T-helper 2 cell treated with Interferon-gamma antibody and Interleukin-4, amounts not matched to agents 5 μg/mL and 100 μg/mL, for 36 hours (primary cell): ENCODE measurements around the gene TCAIM.
"Not testable (repeated sequence)": the region's sequence is repeated elsewhere in the genome, so short reads cannot be mapped to it uniquely, and the experiment has no call there.

ENCODE experiments used
- DNase-seq: peaks from one replicate; pipeline ENCODE4 v3.0.0; 2021; ENCODE audit warnings: low spot score
- H3K27ac Mint-ChIP-seq: one replicate; pipeline ENCODE4 v1.8.0; 2021; ENCODE audit warnings: mild to moderate bottlenecking, mixed read lengths
- H3K27me3 Mint-ChIP-seq: one replicate; pipeline ENCODE4 v1.8.0; 2021; ENCODE audit warnings: low read depth, mixed read lengths
- H3K36me3 Mint-ChIP-seq: one replicate; pipeline ENCODE4 v1.8.0; 2021; ENCODE audit warnings: low read depth, mixed read lengths
- H3K4me1 Mint-ChIP-seq: one replicate; pipeline ENCODE4 v1.8.0; 2021; ENCODE audit warnings: low read depth, mixed read lengths
- H3K4me3 Mint-ChIP-seq: one replicate; pipeline ENCODE4 v1.8.0; 2022; ENCODE audit warnings: mild to moderate bottlenecking, moderate library complexity, mixed read lengths
- H3K9me3 Mint-ChIP-seq: one replicate; pipeline ENCODE4 v1.8.0; 2021; ENCODE audit warnings: mixed read lengths

Gene TCAIM

DNA sequence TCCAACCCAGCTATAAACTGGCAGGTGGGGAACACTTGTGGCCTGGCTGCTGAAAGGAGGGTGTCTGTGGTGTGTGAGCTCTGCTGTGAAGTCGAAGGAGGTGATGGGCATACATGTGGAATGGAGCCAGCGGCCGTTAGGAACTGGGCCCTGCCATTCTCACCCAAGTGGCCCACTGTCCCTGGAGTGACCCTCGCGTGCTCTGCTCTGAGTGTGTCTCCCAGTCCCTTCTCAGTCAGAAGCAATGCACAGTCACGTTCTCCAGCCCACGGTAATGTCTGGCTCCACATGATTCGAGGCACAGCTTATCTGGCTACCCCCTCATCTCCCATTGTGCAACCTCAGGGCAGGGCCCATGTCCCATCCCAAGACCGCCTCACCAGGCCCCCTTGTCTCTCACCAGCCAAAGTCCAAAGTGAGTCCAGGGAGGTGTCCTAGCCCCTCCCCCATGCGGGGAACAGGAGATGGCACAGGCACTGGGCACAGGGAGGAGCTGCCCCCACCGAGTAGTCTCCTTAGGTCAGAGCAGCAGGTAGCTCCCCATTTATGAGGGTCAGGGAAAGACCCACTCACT is 76.0 kb downstream of the TCAIM start:
- no peaks in the 10 kb centered on the region for H3K36me3 Mint-ChIP-seq
- H3K4me1 Mint-ChIP-seq = no peaks in the 10 kb centered on the region
- H3K4me3 Mint-ChIP-seq = no peak overlapping the region
- no peaks in the 10 kb centered on the region for H3K9me3 Mint-ChIP-seq
- no peak overlapping the region for H3K27ac Mint-ChIP-seq
- H3K27me3 Mint-ChIP-seq = no peaks in the 10 kb centered on the region
- DNase-seq = no peak

DNA sequence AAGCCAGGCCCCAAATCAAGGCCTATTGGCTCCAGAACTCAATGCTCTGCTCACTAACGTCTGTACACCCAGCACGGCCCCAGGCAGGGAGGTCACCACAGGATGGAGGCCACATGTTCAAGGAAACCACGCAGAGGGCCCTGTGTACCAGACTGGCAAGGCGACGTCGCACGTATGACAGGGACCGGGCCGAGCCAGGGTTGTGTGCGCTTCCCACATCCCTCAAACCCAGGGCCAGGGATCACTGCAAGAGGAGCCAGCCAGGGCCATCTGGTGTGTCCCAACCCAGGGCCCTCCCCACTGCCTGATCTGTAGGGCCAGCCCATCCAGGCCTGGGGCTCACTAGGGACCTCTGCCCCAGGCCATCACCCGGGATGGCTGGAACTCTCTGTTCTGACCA is 76.9 kb downstream of the TCAIM start:
- Mint-ChIP-seq H3K9me3 (no peaks in the 10 kb centered on the region), H3K36me3 (no peaks in the 10 kb centered on the region), H3K27me3 (no peaks in the 10 kb centered on the region), H3K4me3 (no peak overlapping the region), H3K4me1 (no peaks in the 10 kb centered on the region), H3K27ac (no peak overlapping the region)
- DNase-seq = no peak

DNA sequence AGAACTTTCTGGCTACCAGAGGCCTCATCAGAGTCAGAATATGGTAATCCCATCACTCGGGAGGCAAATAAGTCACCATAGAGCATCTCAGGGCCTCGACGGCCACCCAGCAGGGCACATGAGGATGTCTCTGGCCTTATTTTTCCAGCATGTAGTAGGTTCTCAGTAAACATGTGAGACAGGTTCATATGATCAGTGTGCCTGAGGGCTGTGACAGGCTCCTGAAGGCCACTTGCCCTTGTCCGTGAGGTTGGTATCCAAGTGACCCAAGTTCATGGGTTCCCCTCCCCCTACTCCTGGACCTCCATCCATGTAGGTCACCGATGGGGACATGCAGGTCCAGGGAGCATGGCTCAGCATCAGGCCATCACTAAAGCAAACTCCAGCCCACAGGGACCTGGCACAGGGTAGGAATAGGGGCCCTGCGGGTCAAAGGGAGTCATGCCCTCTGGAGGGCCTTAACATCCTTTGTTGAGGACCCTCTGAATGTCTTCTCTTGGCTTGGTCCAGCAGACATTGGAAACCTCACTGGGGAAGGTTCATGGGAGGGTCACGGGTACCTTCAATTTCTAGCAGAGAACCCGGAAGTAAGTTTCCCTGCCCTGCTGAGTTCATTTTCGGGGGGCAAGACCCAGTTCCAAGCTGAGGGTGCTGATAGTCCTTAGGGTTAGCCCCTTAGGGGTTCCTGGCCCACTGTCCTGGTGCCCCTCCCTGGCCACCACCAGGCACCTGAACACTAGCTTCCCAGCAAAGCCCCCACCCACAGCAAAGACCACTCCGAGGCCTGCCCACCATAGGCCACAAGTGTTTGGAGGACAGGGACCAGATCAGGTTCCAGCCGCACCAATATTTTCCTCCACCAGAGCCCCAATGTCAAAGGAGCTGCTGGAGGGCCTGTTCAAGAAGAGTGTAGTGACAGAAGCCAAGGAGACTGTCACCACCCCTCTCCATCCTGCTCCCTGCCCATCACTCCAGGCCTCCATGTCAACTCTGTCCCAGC is 77.8 kb downstream of the TCAIM start:
- no peaks in the 10 kb centered on the region for H3K4me1 Mint-ChIP-seq
- no peak for DNase-seq
- H3K4me3 Mint-ChIP-seq = no peak overlapping the region
- H3K36me3 Mint-ChIP-seq = no peaks in the 10 kb centered on the region
- no peak overlapping the region for H3K27ac Mint-ChIP-seq
- no peaks in the 10 kb centered on the region for H3K9me3 Mint-ChIP-seq
- no peaks in the 10 kb centered on the region for H3K27me3 Mint-ChIP-seq

DNA sequence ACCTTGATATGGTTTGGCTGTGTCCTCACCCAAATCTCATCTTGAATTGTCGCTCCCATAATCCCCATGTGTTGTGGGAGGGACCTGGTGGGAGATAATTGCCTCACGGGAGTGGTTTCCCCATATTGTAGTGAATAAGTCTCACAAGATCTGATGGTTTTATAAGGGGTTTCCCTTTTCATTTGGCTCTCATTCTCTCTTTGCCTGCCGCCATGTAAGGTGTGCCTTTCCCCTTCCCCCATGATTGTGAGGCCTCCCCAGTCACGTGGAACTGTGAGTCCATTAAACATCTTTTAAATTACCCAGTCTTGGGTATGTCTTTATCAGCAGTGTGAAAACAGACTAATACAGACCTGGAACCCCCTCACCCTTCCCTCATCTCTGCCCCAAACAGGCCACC is 79.6 kb downstream of the TCAIM start:
- H3K27ac Mint-ChIP-seq, DNase-seq, H3K4me3 Mint-ChIP-seq, H3K4me1 Mint-ChIP-seq, H3K27me3 Mint-ChIP-seq, H3K36me3 Mint-ChIP-seq, H3K9me3 Mint-ChIP-seq: not testable (repeated sequence)

DNA sequence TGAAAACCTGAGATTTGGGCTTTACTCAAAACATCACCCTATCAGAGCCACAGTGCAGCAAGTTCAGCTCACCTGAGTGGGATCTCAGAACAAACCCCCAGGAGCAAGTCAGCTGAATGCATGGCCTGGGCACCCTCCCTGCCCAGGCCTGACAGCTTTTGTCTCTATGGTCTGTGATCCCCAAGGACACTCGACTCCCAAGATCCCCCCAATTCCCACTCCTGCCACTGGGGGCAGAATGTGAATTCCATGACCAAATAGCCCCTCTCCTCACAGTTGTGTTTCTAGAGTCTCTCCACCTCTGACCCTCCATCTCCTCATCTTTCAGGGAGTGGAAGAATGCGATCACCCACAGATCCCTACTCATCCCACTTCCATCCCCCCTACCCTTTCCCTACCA is 80.0 kb downstream of the TCAIM start:
- Mint-ChIP-seq H3K9me3 (no peaks in the 10 kb centered on the region), H3K4me3 (no peak overlapping the region), H3K4me1 (peaks cover 1% of the 10 kb centered on the region), H3K36me3 (no peaks in the 10 kb centered on the region), H3K27ac (no peak overlapping the region), H3K27me3 (no peaks in the 10 kb centered on the region)
- no peak for DNase-seq

DNA sequence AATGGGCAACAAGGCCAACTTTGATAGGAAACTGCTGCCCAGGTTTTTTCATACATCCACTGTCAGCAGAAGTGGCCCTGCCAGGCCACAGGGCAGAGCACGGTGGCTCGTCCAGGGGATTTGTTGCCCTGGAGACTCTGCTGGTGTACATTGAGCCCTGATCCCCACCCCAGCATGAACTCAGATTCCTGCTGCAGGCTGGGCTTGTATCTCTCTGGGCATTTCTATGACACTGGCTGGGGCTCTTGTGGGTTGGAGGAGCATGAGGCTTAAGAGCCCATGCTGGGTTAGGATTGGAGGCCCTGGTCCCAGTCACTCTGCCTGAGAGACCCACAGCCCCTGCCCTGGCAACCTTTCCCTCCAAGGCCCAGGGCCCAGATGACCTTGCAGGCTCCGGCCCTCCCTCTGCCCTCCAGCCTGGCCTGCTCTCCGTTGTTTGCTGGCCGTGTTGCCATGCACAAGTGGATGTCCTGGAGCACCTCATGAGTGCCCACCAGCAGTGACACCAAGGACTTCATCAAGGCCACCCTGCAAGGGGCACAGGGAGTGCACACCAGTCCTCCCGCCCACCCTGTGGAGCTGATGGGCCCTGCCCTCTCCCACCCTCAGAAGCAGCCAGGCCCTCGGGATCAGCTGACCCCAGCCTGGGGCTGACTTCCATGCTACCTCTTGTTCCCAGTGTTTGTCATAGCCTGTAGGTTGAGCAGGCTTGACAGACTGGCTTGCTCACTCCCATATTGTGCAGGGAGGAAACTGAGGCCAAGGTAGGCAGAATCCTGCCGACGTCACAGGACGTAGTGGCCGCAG is 80.8 kb downstream of the TCAIM start:
- Mint-ChIP-seq H3K4me1 (peaks cover 1% of the 10 kb centered on the region), H3K9me3 (no peaks in the 10 kb centered on the region), H3K27ac (no peak overlapping the region), H3K36me3 (no peaks in the 10 kb centered on the region), H3K4me3 (no peak overlapping the region), H3K27me3 (no peaks in the 10 kb centered on the region)
- no peak for DNase-seq

DNA sequence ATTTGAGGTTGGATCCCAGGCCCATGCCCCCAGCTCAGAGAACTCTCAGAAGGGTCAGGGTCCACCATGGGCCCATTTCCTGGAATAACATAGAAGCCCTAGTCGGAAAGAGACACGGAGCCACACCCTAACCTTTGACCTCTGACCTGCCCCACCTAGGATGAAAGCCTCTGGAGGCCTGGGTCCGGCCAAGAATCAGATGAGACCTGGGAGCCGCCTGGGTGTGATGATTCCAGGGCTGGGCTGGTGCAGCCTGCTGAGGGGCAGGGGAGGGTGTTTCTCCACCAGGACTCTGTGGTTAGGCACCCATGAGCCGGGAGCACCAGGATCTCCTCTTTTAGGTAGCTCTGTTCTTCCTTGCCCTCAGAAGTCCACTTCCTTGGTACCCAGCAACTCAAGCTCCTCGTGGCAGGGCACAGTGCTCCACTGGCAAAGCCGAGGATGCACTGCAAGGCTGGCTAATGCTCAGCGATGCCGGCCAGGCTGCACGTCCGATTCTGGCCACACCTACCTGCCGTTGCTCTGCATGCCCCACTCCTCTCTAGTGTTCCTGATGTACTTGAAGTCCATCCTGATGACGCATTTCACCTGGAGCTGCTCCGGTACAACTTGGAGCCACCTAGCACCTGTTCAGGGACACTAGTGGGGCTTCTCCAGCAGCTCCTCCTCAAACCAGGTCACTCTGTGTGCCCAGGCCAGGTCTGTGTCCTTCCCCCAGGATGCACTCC is 81.5 kb downstream of the TCAIM start:
- H3K4me3 Mint-ChIP-seq = no peak overlapping the region
- no peaks in the 10 kb centered on the region for H3K36me3 Mint-ChIP-seq
- H3K27ac Mint-ChIP-seq = no peak overlapping the region
- DNase-seq = no peak
- H3K4me1 Mint-ChIP-seq = peaks cover 1% of the 10 kb centered on the region
- no peaks in the 10 kb centered on the region for H3K9me3 Mint-ChIP-seq
- H3K27me3 Mint-ChIP-seq = no peaks in the 10 kb centered on the region

DNA sequence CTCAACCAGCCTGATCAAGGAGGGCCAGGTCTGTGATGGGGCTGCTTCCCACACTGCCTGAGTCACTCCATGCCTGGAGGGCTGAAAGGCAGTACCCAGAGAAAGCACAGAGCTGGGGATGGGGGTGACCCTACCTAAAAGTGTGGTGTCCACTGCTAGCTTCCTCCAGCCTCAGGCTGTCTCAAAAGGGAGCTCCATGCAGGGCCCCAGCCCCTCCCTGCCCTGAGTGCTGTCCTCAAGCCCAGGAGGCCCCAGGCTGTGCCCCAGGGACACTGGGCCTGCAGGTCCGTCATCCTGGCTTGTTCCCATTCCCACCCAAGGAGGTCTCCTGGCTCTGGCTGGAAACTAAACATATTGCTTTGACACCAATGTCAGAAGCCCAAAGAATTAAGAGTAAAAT is 82.1 kb downstream of the TCAIM start:
- H3K36me3 Mint-ChIP-seq = no peaks in the 10 kb centered on the region
- DNase-seq = no peak
- peaks cover 1% of the 10 kb centered on the region for H3K4me1 Mint-ChIP-seq
- H3K9me3 Mint-ChIP-seq = no peaks in the 10 kb centered on the region
- H3K4me3 Mint-ChIP-seq = no peak overlapping the region
- H3K27me3 Mint-ChIP-seq = no peaks in the 10 kb centered on the region
- no peak overlapping the region for H3K27ac Mint-ChIP-seq

DNA sequence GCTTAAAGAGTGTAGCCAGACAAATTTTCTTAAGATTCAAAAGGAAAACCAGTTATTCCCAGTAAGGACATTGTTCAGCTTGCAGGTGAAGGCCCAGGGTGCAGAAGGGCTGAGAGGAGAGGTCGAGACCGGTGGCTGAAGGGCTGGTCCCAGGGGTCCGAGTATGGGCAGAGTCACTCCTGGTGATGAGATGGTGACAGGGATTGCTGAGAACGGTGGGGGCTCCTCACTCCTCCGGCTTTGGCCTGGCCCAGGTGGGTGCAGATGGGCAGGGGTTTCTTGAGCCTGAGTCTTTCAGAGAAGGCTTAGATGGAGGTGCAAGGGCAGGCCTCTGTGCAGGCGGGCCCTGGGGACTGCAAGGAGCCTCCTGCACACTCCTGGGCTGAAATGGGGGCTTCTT is 82.7 kb downstream of the TCAIM start:
- Mint-ChIP-seq H3K36me3 (no peaks in the 10 kb centered on the region), H3K4me3 (no peak overlapping the region), H3K27me3 (no peaks in the 10 kb centered on the region), H3K9me3 (no peaks in the 10 kb centered on the region), H3K4me1 (peaks cover 1% of the 10 kb centered on the region), H3K27ac (no peak overlapping the region)
- no peak for DNase-seq

DNA sequence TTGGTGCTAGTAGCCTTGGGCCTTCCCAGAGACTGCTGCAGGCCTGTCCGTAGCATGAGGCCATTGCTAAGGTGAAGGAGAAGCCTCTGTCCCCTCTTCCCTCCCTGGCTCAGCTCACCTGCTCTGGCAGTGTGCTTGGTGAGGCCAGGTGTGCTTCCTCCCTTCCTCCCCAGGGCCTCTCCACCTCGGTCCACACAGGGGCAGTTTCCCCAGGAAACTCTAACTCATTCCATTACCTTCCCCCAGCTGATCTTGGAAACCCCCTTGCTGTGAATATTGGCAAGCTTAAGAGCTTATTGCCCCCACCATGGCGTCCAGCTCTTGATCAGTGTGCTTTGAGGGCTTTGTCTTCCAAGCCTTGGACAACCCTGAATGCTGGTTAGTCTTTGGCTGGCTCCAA is 86.2 kb downstream of the TCAIM start:
- Mint-ChIP-seq H3K27me3 (no peaks in the 10 kb centered on the region), H3K4me1 (peaks cover 1% of the 10 kb centered on the region), H3K27ac (no peak overlapping the region), H3K4me3 (no peak overlapping the region), H3K36me3 (no peaks in the 10 kb centered on the region), H3K9me3 (no peaks in the 10 kb centered on the region)
- DNase-seq = no peak

DNA sequence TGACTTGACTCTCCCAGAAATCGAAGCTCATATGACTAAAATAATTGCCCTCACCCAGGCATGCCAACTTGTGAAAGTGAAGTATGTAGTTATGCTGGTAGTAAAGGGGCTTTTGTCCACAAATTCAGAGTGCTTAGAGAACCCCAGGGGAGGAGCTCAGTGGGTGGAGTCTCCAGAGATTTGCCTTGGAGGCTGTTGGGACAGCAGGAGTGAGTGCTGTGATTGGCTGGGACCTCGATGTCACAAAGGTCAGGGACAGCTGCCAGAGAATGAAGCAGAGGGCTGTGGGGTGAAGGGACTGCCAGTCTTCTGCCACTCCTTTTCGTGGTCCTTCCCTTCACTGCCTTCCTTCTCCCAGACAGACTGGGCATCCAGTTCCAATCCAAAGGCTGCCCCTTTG is 89.1 kb downstream of the TCAIM start:
- no peak for DNase-seq
- no peak overlapping the region for H3K4me3 Mint-ChIP-seq
- no peaks in the 10 kb centered on the region for H3K36me3 Mint-ChIP-seq
- peaks cover 1% of the 10 kb centered on the region for H3K4me1 Mint-ChIP-seq
- H3K9me3 Mint-ChIP-seq = no peaks in the 10 kb centered on the region
- H3K27ac Mint-ChIP-seq = no peak overlapping the region
- H3K27me3 Mint-ChIP-seq = no peaks in the 10 kb centered on the region

DNA sequence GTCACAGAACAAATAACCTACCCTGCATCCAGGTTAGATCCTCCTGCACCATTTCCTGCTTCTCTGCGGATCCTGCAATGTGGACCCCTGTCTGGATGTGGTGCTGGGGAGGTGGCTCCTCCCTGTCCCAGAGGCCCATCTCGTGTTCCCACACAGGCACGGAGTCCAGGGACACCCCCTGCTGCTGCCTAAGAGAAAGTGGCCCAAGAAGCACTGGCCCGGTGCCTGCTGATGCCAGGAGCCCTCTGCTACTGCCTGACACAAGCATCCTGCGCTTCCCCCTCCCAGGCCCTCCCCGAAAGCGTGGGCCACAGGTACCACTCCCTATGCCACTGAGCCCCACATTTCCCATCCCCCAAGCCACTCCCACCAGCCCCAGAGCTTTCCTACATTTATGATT is 90.3 kb downstream of the TCAIM start:
- no peaks in the 10 kb centered on the region for H3K27me3 Mint-ChIP-seq
- no peak overlapping the region for H3K27ac Mint-ChIP-seq
- no peaks in the 10 kb centered on the region for H3K36me3 Mint-ChIP-seq
- no peaks in the 10 kb centered on the region for H3K9me3 Mint-ChIP-seq
- no peaks in the 10 kb centered on the region for H3K4me1 Mint-ChIP-seq
- H3K4me3 Mint-ChIP-seq = no peak overlapping the region
- DNase-seq = no peak

DNA sequence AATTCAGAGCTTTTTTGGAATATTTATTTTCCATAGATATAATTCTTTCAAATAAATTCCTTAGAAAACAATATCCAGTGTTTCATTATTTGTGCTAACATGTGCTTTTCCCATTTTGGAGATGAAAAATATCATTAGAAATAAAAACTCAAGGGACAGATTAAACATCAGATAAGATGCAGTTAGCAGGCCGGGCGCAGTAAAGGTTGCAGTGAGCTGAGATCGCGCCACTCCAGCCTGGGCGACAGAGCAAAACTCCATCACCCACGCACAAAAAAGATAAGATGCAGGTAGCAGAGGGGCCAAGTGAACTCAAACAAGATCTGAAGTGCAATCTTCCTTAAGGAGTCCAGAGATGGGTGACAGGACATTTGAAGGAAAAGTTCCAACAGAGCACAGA is 90.9 kb downstream of the TCAIM start:
- H3K36me3 Mint-ChIP-seq = no peaks in the 10 kb centered on the region

More for the DNA sequence above, 90.9 kb downstream of the TCAIM start:
- Mint-ChIP-seq H3K4me3 (no peak overlapping the region), H3K27ac (no peak overlapping the region), H3K4me1 (no peaks in the 10 kb centered on the region), H3K27me3 (no peaks in the 10 kb centered on the region), H3K9me3 (no peaks in the 10 kb centered on the region)
- DNase-seq = no peak
